ENCODE results near the gene PBXIP1.

PBXIP1 gene

DNA sequence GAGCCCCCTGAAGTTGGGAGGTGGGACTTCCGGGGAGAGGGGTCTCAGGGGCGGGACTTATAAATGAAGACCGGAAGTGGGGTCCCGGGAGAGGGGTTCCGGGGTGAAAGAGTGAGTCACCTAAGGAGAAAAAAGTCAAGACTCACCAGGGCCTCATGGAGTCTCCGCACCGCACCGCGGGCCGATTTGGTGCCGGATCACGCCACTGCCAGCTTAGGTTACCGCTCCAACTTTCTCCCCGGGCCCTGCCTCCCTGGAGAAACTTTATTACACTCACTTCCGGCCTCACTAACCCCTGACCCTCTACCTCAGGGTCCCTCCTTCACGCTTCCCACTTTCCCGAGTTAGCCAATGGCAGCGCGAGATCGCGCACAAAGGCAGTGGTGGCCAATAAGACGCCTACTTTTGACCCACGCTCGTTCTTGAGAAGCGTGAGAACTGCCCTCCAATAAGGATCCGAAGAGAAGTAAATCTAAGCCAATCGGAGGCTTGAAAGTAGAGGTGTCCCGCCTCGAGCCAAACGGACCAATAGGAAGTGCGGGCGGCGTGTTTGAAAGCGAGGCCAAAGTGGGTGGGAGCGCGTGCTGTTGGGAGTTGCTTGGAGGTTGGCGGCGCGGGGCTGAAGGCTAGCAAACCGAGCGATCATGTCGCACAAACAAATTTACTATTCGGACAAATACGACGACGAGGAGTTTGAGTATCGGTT lies 18.4 kb upstream of the PBXIP1 start, which contains the start of gene CKS1B:
Gene CKS1B (plus strand): TSS at position 580 of the 706 bp plus-strand sequence. CDS start 65 bp downstream, at position 645.
- FAIRE-seq, result peak; percentile 98
- DNase-seq (ENCODE audit: extremely low spot score, insufficient read length, low read depth), result peak; percentile 88

GRCh38 chr1:154973344-154974101 lies 17.6 kb upstream of the PBXIP1 start:
- no peak for FAIRE-seq
- DNase-seq (ENCODE audit: extremely low spot score, insufficient read length, low read depth), result peak; percentile 71

GRCh38 chr1:154972517-154973343 lies 16.8 kb upstream of the PBXIP1 start:
- DNase-seq (ENCODE audit: extremely low spot score, insufficient read length, low read depth) (no peak), FAIRE-seq (no peak)

DNA sequence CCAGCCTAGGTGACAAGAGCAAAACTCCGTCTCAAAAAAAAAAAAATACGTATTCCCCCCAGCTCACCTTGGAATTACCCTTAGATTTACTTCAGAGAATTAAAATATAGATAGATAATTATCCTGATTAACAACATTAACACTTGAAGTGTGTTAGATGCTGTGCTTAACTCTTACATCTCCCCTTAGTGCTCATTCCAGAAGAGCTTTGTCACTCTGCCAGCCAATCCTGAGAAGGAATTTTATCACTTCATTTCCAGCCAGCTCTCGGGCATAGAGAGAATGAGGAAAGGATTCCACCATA lies 16.3 kb upstream of the PBXIP1 start:
- no peak for DNase-seq (ENCODE audit: extremely low spot score, insufficient read length, low read depth)
- no peak for FAIRE-seq

GRCh38 chr1:154971341-154971998 lies 15.6 kb upstream of the PBXIP1 start:
- FAIRE-seq (no peak), DNase-seq (ENCODE audit: extremely low spot score, insufficient read length, low read depth) (no peak)

DNA sequence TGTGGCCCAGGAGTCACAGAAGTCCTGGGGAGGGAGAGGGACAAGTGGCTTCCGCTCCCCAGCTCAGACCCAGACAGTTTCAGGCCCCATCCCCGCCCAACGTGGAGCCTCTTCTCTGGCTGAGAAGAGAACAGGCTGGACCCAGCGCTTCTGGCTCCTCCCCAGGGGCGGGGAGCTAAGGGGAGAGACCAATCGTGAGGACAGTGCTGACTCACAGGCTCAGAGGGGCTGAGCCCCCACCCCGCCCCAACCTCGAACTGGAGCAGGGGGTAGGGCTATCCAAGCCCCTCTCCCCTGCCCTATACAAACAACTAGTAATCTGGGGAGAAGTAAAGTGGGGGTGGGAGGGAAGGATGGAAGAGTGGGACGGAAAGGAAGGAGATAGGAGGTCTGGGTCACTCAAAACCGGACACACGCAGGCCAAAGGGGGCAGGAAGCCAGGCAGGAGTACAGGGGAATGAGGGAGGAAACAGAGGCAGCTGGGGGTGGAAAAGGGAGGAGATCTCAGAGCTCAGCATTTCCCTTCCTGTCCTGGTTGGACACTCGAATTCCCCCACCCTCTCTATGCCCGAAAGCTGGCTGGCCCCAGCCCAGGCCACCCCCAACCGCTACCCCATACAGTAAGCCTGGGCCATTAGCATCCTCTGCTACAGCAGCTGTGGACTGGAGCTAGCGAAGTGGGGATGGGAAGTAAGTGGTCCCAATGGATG lies 14.9 kb upstream of the PBXIP1 start, which contains the start of gene SHC1:
Gene SHC1 (minus strand): TSS at position 117 of the 710 bp plus-strand sequence. CDS start 221 bp downstream, outside the sequence.
- DNase-seq (ENCODE audit: extremely low spot score, insufficient read length, low read depth) (no peak), FAIRE-seq (no peak)

- no peak for FAIRE-seq
- no peak for DNase-seq (ENCODE audit: extremely low spot score, insufficient read length, low read depth)
These were observed 14.1 kb upstream of the PBXIP1 start for GRCh38 chr1:154969860-154970452.

DNA sequence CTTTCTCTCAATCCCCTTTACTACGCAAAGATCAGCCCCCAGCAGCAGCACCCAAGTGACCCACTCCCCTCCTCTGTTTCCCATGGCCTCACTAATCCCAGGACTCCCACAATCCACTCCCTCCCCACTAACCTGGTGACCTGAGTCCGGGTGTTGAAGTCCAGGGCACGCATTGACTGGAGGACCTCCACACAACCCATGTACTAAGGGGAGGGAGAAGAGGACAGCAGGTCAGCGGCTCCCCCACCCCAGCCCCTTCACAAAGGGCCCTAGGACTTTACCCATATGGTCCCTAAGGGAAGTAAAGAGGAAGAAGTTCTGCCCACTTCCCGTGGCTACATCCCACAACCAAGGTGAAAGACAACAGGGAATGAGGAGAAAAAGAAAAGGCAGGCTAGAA lies 13.3 kb upstream of the PBXIP1 start:
- DNase-seq (ENCODE audit: extremely low spot score, insufficient read length, low read depth) (no peak), FAIRE-seq (no peak)

DNA sequence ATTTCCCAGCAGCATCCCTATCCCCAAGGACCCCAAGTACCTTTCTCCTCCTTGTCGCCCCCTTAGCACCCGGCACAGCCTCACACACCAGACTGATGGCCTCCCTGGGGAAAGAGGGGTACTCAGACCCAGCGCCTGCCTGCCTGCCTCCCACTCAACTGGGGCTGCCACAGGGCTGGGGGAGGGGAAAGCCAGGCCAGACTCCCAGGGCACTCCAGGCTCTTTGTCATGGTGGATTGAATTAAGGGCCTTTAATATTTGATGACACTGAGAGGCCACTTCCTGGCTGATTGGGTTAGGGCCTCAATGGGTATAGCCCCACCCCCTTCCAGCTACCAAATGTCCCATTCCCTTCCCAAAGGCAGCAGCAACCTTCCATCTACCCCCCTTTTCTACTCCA lies 12.8 kb upstream of the PBXIP1 start:
- DNase-seq (ENCODE audit: extremely low spot score, insufficient read length, low read depth) (no peak), FAIRE-seq (no peak)

DNA sequence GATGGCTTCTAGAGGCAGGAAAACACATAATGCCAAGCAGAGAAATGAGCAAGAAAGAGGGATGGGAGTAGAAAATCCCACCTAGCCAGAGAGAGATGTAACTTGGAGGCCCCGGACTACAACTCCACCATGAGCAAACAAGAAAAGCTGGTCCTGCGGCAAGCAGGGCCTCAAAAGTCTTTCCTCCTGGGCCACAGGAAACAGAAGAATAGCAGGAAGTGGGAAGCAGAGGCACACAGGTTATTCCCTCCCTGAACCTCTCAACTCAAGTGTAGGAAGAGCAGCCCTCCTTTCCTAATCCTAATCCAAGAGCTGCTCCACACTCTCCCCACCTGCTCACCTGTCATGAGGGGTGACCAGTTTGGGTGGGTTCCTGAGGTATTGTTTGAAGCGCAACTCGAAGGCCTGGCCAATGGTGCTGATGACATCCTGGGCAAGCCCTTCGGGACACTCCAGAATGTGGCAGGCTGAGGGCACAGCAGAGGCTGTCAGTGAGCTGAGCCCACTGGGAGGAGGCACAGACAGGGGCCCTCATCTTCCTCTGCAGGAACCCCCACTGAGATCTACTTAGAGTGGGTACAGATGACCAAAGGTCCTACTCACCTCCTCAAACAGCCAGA lies 11.5 kb upstream of the PBXIP1 start:
- FAIRE-seq (no peak), DNase-seq (ENCODE audit: extremely low spot score, insufficient read length, low read depth) (no peak)

- DNase-seq (ENCODE audit: extremely low spot score, insufficient read length, low read depth) (no peak), FAIRE-seq (no peak)
These were observed 10.2 kb upstream of the PBXIP1 start for GRCh38 chr1:154966111-154966510.

DNA sequence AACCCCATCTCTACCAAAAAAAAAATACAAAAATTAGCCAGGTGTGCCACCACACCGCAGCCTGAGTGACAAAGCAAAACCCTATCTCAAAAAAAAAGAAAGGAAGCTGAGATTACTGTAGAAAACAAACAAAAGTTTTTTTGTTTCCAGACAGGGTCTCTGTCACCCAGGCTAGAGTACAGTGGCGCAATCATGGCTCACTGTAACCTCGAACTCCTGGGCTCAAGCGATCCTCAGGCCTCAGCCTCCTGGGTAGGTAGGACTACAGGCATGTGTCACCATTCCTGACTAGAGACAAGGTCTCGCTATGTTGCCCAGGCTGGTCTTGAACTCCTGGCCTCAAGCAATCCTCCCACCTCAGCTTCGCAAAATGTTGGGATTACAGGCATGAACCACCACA lies 8.5 kb upstream of the PBXIP1 start:
- DNase-seq (ENCODE audit: extremely low spot score, insufficient read length, low read depth) (no peak), FAIRE-seq (no peak)

- FAIRE-seq (no peak), DNase-seq (ENCODE audit: extremely low spot score, insufficient read length, low read depth) (no peak)
These were observed 7.7 kb upstream of the PBXIP1 start for GRCh38 chr1:154963643-154964042.

DNA sequence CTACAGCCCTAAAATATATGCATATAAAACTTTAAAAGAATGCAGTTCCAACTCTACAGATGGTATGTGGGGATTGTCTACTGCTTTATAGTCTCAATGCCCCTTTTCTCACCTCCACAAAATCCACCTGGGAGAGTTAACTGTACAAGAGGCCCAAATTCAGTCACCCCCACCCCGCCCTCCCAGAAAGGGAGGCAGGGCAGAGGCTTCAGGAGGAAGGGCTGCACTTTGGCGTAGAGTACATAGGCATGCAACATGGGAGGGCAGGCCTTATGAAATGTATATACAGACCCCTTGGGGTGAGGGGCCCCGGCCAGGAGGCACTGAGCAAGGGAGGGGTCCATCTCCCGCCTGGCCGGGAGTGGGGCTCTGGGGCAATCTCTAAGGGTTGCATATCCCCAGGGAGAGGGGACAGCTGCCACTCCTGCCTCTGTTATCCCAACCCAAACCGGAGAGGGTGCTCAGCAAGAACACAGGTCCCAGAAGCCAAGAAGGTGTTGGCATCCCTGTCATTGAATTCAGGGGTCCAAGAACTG lies 7.0 kb upstream of the PBXIP1 start:
- DNase-seq (ENCODE audit: extremely low spot score, insufficient read length, low read depth), result no peak
- no peak for FAIRE-seq

DNA sequence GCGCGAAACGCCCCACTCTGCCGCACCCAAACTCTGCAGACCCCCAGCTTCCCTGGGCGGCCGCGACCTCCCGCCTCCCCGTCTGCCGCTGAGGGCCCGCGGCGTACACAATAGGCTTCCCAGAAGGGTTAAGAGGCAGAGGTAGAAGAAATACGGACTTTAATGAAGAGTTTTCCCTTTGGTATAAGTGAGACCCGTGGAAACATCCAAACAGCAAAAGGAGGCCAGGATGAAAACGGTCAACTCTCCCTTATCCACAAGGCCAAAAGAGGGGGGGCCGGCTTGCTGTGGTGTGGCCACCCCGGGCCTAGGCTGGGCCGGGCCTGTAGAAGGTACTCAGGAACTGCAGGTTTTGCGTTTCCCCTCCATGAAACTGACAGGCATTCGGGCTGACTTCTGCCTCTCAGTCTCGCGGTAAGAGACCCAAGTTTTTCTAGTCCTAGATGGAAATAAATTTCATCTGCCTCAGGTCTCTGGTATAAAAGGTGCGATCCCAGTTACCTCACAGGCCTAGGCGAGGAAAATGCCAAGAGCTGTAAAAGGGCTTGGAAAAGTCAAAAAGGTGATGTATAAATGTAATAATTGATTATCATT lies 6.4 kb upstream of the PBXIP1 start:
- DNase-seq (ENCODE audit: extremely low spot score, insufficient read length, low read depth) (no peak), FAIRE-seq (peak; percentile 33)

DNA sequence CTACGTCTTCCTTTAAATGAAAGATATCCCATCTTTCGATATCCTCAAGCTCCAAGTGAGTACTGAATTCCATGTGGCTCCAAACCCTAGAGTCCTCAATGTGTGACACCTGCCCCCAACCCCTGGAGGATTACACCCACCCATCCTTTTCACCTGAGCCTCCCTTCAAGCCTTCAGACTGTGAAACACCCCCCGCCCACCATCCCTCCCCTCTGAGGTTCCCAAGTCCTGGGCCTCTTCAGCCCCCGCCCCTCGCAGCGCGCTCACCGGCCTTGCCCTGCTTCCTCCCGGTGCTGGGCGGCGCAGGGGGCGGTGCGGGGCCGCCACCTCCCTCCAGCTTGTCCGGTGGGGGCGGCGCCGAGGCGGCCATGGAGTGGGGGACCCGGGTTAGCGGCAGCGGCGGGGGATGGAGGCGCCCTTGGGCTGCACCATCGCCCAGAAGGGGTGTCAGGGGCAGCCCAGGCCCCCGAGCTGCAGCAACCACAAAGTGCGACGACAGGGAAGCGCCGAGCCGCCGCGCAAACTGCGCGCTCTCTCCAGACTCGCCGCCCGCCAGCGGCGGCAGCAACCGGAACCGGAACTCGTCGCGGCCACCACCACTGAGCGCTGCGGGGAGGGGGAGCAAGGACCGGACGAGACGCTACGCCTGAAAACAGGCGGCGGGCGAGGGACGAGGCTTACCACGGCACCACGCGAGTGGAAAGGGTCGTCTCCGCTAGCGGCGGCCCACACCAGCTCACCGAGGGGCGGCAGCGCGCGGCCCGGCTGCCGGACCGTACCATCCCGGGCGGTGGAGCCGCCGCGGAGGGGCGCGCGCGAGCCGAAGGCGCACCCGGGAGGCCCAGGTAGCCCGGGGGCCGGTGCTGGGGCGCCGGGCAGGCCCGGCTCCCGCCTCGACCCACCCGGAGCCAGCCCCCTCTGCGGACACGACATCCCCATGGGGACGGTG lies 5.6 kb upstream of the PBXIP1 start, which contains the start of gene PYGO2:
Gene PYGO2 (minus strand): TSS at position 576 of the 949 bp plus-strand sequence. CDS start 206 bp downstream, at position 370.
- FAIRE-seq, result peak; percentile 62
- peak; percentile 75 for DNase-seq (ENCODE audit: extremely low spot score, insufficient read length, low read depth)

Data from GM18507 (cell line).